ENCODE data around the gene PHF20.

DNA sequence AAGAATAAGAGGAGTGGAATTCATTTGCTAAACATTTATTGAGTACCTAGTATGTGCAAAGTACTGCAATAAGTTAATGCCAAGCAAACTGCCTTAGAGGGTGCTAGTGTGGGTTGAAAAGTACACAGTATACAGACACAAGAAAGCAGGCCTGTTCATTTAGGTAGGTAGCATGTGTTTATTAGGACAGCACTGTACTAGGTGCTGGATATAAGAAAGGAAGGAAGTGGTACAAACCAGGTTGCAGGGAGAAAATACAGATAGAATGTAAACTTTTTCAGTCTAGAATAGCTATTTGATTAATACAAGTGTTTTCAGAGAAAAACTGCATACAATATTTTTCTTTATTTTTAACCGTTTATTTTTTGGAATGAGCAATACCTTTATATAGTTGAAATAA lies 68.1 kb downstream of the PHF20 start:
- TF ChIP-seq POLR2A (IDR thresholded peaks at IDR 0.05) = no peak
- TF ChIP-seq, protein P1, sequence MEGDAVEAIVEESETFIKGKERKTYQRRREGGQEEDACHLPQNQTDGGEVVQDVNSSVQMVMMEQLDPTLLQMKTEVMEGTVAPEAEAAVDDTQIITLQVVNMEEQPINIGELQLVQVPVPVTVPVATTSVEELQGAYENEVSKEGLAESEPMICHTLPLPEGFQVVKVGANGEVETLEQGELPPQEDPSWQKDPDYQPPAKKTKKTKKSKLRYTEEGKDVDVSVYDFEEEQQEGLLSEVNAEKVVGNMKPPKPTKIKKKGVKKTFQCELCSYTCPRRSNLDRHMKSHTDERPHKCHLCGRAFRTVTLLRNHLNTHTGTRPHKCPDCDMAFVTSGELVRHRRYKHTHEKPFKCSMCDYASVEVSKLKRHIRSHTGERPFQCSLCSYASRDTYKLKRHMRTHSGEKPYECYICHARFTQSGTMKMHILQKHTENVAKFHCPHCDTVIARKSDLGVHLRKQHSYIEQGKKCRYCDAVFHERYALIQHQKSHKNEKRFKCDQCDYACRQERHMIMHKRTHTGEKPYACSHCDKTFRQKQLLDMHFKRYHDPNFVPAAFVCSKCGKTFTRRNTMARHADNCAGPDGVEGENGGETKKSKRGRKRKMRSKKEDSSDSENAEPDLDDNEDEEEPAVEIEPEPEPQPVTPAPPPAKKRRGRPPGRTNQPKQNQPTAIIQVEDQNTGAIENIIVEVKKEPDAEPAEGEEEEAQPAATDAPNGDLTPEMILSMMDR (IDR thresholded peaks at IDR 0.05) = no peak
